ENCODE data around the gene DPYD.

DPYD gene

GRCh38 chr1:97069312-97069711 lies 851.5 kb downstream of the DPYD start:
- H3K27me3 ChIP-seq (ENCODE audit: insufficient read depth, low read length, poor library complexity, severe bottlenecking), result no peaks in the 10 kb centered on the region
- no peak for TF ChIP-seq EZH2phosphoT487 (IDR thresholded peaks at IDR 0.05; ENCODE audit: borderline replicate concordance)
- no peak for TF ChIP-seq CTCF (conservative IDR thresholded peaks at IDR 0.05; ENCODE audit: low read length)
- H3K4me2 ChIP-seq (ENCODE audit: low read depth, low read length, poor library complexity, severe bottlenecking), result no peak overlapping the region
- no peaks in the 10 kb centered on the region for H3K79me2 ChIP-seq (ENCODE audit: insufficient read depth, low read length)
- no peaks in the 10 kb centered on the region for H3F3A ChIP-seq (ENCODE audit: low read depth)
- H3K4me1 ChIP-seq (ENCODE audit: insufficient read depth, low read length, poor library complexity, severe bottlenecking), result no peaks in the 10 kb centered on the region
- H3K36me3 ChIP-seq (ENCODE audit: insufficient read depth, low read length), result no peaks in the 10 kb centered on the region
- no peaks in the 10 kb centered on the region for H4K20me1 ChIP-seq (ENCODE audit: insufficient read depth, low read length, poor library complexity, severe bottlenecking)
- H3K9me3 ChIP-seq (ENCODE audit: insufficient read depth, low read depth, low read length), result no peaks in the 10 kb centered on the region
- no peak overlapping the region for H2AFZ ChIP-seq (ENCODE audit: low read length)
- H3K9me2 ChIP-seq (replicated peaks; ENCODE audit: low read depth, low read length), result 0 out of 2 replicates have a peak, but pooled peaks cover 3% of the 10 kb centered on the region
- H3K9ac ChIP-seq (ENCODE audit: low read depth, low read length, poor library complexity, severe bottlenecking), result no peak overlapping the region
- H3K4me3 ChIP-seq (ENCODE audit: low read length, poor library complexity, severe bottlenecking), result no peak overlapping the region

DNA sequence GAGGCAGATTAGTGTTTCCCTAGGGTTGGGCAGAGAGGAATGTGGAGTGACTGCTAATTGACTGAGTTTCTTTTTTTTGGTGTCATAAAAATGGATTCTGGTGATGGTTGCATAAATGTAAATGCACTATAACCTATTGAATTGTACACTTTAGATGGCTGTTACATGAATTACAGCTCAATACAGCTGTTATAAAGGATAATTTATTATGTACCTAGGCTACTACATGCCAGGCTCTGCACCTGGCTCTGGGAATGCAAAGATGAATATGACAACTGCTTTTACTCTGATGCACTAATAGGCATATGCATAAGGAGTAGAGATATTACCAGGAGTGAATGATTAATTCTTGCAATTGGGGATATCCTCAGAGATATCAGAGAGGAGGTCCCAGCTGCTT lies 854.0 kb downstream of the DPYD start:
- TF ChIP-seq CTCF (conservative IDR thresholded peaks at IDR 0.05; ENCODE audit: low read length) (no peak), EZH2phosphoT487 (IDR thresholded peaks at IDR 0.05; ENCODE audit: borderline replicate concordance) (no peak)
- H3F3A ChIP-seq (ENCODE audit: low read depth), result no peaks in the 10 kb centered on the region
- no peak overlapping the region for H3K4me2 ChIP-seq (ENCODE audit: low read depth, low read length, poor library complexity, severe bottlenecking)
- H3K9ac ChIP-seq (ENCODE audit: low read depth, low read length, poor library complexity, severe bottlenecking), result no peak overlapping the region
- no peak overlapping the region for H2AFZ ChIP-seq (ENCODE audit: low read length)
- H3K4me1 ChIP-seq (ENCODE audit: insufficient read depth, low read length, poor library complexity, severe bottlenecking), result no peaks in the 10 kb centered on the region
- no peak overlapping the region for H3K4me3 ChIP-seq (ENCODE audit: low read length, poor library complexity, severe bottlenecking)
- no peaks in the 10 kb centered on the region for H3K9me3 ChIP-seq (ENCODE audit: insufficient read depth, low read depth, low read length)
- H3K36me3 ChIP-seq (ENCODE audit: insufficient read depth, low read length), result no peaks in the 10 kb centered on the region
- H3K79me2 ChIP-seq (ENCODE audit: insufficient read depth, low read length), result no peaks in the 10 kb centered on the region
- H3K27me3 ChIP-seq (ENCODE audit: insufficient read depth, low read length, poor library complexity, severe bottlenecking), result no peaks in the 10 kb centered on the region
- no peaks in the 10 kb centered on the region for H4K20me1 ChIP-seq (ENCODE audit: insufficient read depth, low read length, poor library complexity, severe bottlenecking)
- 0 out of 2 replicates have a peak, but pooled peaks cover 3% of the 10 kb centered on the region for H3K9me2 ChIP-seq (replicated peaks; ENCODE audit: low read depth, low read length)

- no peaks in the 10 kb centered on the region for H3K36me3 ChIP-seq (ENCODE audit: insufficient read depth, low read length)
- no peak overlapping the region for H3K4me3 ChIP-seq (ENCODE audit: low read length, poor library complexity, severe bottlenecking)
- H3F3A ChIP-seq (ENCODE audit: low read depth), result no peaks in the 10 kb centered on the region
- TF ChIP-seq CTCF (conservative IDR thresholded peaks at IDR 0.05; ENCODE audit: low read length) (no peak), EZH2phosphoT487 (IDR thresholded peaks at IDR 0.05; ENCODE audit: borderline replicate concordance) (no peak)
- H3K9me2 ChIP-seq (replicated peaks; ENCODE audit: low read depth, low read length), result no peaks in the 10 kb centered on the region
- no peak overlapping the region for H2AFZ ChIP-seq (ENCODE audit: low read length)
- no peak overlapping the region for H3K4me2 ChIP-seq (ENCODE audit: low read depth, low read length, poor library complexity, severe bottlenecking)
- no peaks in the 10 kb centered on the region for H4K20me1 ChIP-seq (ENCODE audit: insufficient read depth, low read length, poor library complexity, severe bottlenecking)
- H3K9me3 ChIP-seq (ENCODE audit: insufficient read depth, low read depth, low read length), result no peaks in the 10 kb centered on the region
- H3K4me1 ChIP-seq (ENCODE audit: insufficient read depth, low read length, poor library complexity, severe bottlenecking), result no peaks in the 10 kb centered on the region
- H3K79me2 ChIP-seq (ENCODE audit: insufficient read depth, low read length), result no peaks in the 10 kb centered on the region
- no peaks in the 10 kb centered on the region for H3K27me3 ChIP-seq (ENCODE audit: insufficient read depth, low read length, poor library complexity, severe bottlenecking)
- no peak overlapping the region for H3K9ac ChIP-seq (ENCODE audit: low read depth, low read length, poor library complexity, severe bottlenecking)
Measured at GRCh38 chr1:97063532-97063931, 857.3 kb downstream of the DPYD start.

Measured in Loucy (cell line).